H1 (cell line): ENCODE measurements around the gene SMCP. TPM values are rescaled to one million over a fixed set of nuclear protein-coding genes. Genes with fewer than 3 reads are reported as not detected.

Experiments used
- CTCF ChIA-PET: fragments of 300-600 bp; sonication (Branson Sonifier 250); formaldehyde crosslinking; loops from one replicate; lab custom pipeline; 2021; ENCODE audit not compliant: partially characterized antibody; lab: Charles Lee
- POLR2A ChIA-PET: fragments of 300-600 bp; sonication (Branson Sonifier 250); formaldehyde crosslinking; loops from one replicate; lab custom pipeline; 2021; ENCODE audit warnings: inconsistent platforms; ENCODE audit not compliant: partially characterized antibody; lab: Charles Lee
- DNase-seq, 2 experiments: peaks; one replicate each; pipeline versions ENCODE4 v3.0.0 to v3.0.0-alpha.2; 2010 to 2022; ENCODE audit warnings: low spot score in 2 of 2, low read depth in 1 of 2, mixed read lengths in 1 of 2
- FAIRE-seq: peaks from 2 replicates; lab custom pipeline; 2011; peaks lifted over from hg19 to GRCh38; lab: Jason Lieb, UNC
- H2AFZ ChIP-seq: 2 replicates; pipeline ENCODE4 v1.8.1; 2012; ENCODE audit warnings: low read length, inconsistent platforms
- H2AK5ac ChIP-seq: 2 replicates; pipeline ENCODE4 v1.6.1; 2013; ENCODE audit warnings: low read depth, low read length
- H2BK120ac ChIP-seq: replicated peaks from 2 replicates; pipeline ENCODE3; 2013; ENCODE audit warnings: low read depth, low read length, inconsistent platforms
- H2BK12ac ChIP-seq: 2 replicates; pipeline ENCODE4 v1.6.1; 2013; ENCODE audit warnings: low read depth, low read length
- H2BK15ac ChIP-seq: 2 replicates; pipeline ENCODE4 v1.6.1; 2013; ENCODE audit warnings: low read length
- H2BK20ac ChIP-seq: 2 replicates; pipeline ENCODE4 v1.6.1; 2013; ENCODE audit warnings: low read length
- H2BK5ac ChIP-seq: 2 replicates; pipeline ENCODE4 v1.6.1; 2013; ENCODE audit warnings: low read depth, low read length
- H3K14ac ChIP-seq: 2 replicates; pipeline ENCODE4 v1.6.1; 2013; ENCODE audit warnings: inconsistent platforms; ENCODE audit not compliant: insufficient read length
- H3K18ac ChIP-seq: 2 replicates; pipeline ENCODE4 v1.6.1; 2013; ENCODE audit warnings: low read length; ENCODE audit errors: extremely low read depth
- H3K23ac ChIP-seq: 2 replicates; pipeline ENCODE4 v1.6.1; 2013; ENCODE audit warnings: inconsistent platforms; ENCODE audit not compliant: insufficient read length
- H3K23me2 ChIP-seq: 2 replicates; pipeline ENCODE4 v1.6.1; 2013; ENCODE audit warnings: low read depth, low read length
- H3K27ac ChIP-seq: 2 replicates; pipeline ENCODE4 v1.6.1; 2011; ENCODE audit warnings: low read depth, low read length, inconsistent platforms
- H3K27me3 ChIP-seq, 4 experiments: replicated peaks in 1 of 4; 1 replicate in 1 of 4; 2 replicates in 3 of 4; pipeline versions ENCODE4 v1.6.1 to v1.8.1; 2011 to 2013; ENCODE audit warnings: low read length in 3 of 4, mild to moderate bottlenecking in 3 of 4, inconsistent platforms in 2 of 4, mixed read lengths in 2 of 4, moderate library complexity in 1 of 4; ENCODE audit not compliant: control insufficient read depth in 3 of 4, insufficient read depth in 3 of 4; ENCODE audit errors: extremely low read depth in 1 of 4
- H3K36me3 ChIP-seq, 4 experiments: 2 replicates each; pipeline versions ENCODE4 v1.6.1 to v1.8.1; 2011 to 2013; ENCODE audit warnings: mild to moderate bottlenecking in 4 of 4, low read length in 3 of 4, moderate library complexity in 2 of 4, control low read depth in 1 of 4, inconsistent platforms in 1 of 4; ENCODE audit not compliant: insufficient read depth in 4 of 4, control insufficient read depth in 2 of 4
- H3K4ac ChIP-seq: replicated peaks from 2 replicates; pipeline ENCODE3; 2013; ENCODE audit warnings: low read length, low read depth, mixed read lengths, inconsistent platforms; ENCODE audit not compliant: insufficient read length
- H3K4me1 ChIP-seq, 4 experiments: replicated peaks in 1 of 4; 1 replicate in 1 of 4; 2 replicates in 3 of 4; pipeline versions ENCODE4 v1.6.1 to v1.8.1; 2011 to 2013; ENCODE audit warnings: low read length in 3 of 4, inconsistent platforms in 2 of 4, mixed read lengths in 1 of 4; ENCODE audit not compliant: insufficient read depth in 4 of 4, control insufficient read depth in 3 of 4
- H3K4me2 ChIP-seq, 2 experiments: 2 replicates each; pipeline versions ENCODE4 v1.6.1 to v1.8.1; 2011 to 2013; ENCODE audit warnings: low read depth in 2 of 2, low read length in 2 of 2, control low read depth in 1 of 2, inconsistent platforms in 1 of 2, mild to moderate bottlenecking in 1 of 2; ENCODE audit not compliant: insufficient read depth in 1 of 2
- H3K4me3 ChIP-seq, 4 experiments: fragments of 200-600, 300-600 bp in 1 of 4; sonication (generic), shearing (Covaris generic), sonication (Bioruptor Twin) in 1 of 4; 2 replicates each; pipeline versions ENCODE4 v1.5.1 to v1.8.1; 2011 to 2016; ENCODE audit warnings: low read length in 4 of 4, low read depth in 3 of 4, control low read depth in 2 of 4, inconsistent platforms in 2 of 4, mild to moderate bottlenecking in 2 of 4, mixed read lengths in 1 of 4, moderate library complexity in 1 of 4; ENCODE audit not compliant: insufficient read depth in 2 of 4; ENCODE audit errors: extremely low read depth in 1 of 4
- H3K56ac ChIP-seq: replicated peaks from 2 replicates; pipeline ENCODE3; 2013; ENCODE audit warnings: low read depth, mild to moderate bottlenecking, mixed read lengths, low read length, inconsistent platforms; ENCODE audit not compliant: insufficient read length
- H3K79me1 ChIP-seq: 2 replicates; pipeline ENCODE4 v1.6.1; 2013; ENCODE audit warnings: low read depth, low read length, control low read depth
- H3K79me2 ChIP-seq, 2 experiments: 2 replicates each; pipeline versions ENCODE4 v1.6.1 to v1.8.1; 2012 to 2013; ENCODE audit warnings: low read length in 2 of 2, mild to moderate bottlenecking in 2 of 2, inconsistent platforms in 1 of 2; ENCODE audit not compliant: insufficient read depth in 2 of 2, control insufficient read depth in 1 of 2
- H3K9ac ChIP-seq, 4 experiments: replicated peaks in 1 of 4; 1 replicate in 1 of 4; 2 replicates in 3 of 4; pipeline versions ENCODE4 v1.6.1 to v1.8.1; 2011 to 2013; ENCODE audit warnings: low read depth in 3 of 4, low read length in 3 of 4, control low read depth in 2 of 4, mild to moderate bottlenecking in 2 of 4, moderate library complexity in 2 of 4, inconsistent platforms in 1 of 4; ENCODE audit errors: extremely low read depth in 1 of 4
- H3K9me3 ChIP-seq, 2 experiments: 2 replicates each; pipeline versions ENCODE4 v1.6.1 to v1.8.1; 2012 to 2013; ENCODE audit warnings: mild to moderate bottlenecking in 2 of 2, moderate library complexity in 2 of 2, control low read depth in 1 of 2, inconsistent platforms in 1 of 2, low read depth in 1 of 2, low read length in 1 of 2, mixed read lengths in 1 of 2; ENCODE audit not compliant: insufficient read depth in 2 of 2
- H4K20me1 ChIP-seq, 2 experiments: replicated peaks in 1 of 2; 2 replicates each; pipeline versions ENCODE3 to v1.8.1; 2011 to 2013; ENCODE audit warnings: inconsistent platforms in 2 of 2, low read length in 2 of 2, mild to moderate bottlenecking in 1 of 2; ENCODE audit not compliant: insufficient read depth in 2 of 2, control insufficient read depth in 1 of 2
- H4K5ac ChIP-seq: 2 replicates; pipeline ENCODE4 v1.6.1; 2013; ENCODE audit warnings: low read length, low read depth, mixed read lengths, inconsistent platforms; ENCODE audit not compliant: insufficient read length
- H4K8ac ChIP-seq: 2 replicates; pipeline ENCODE4 v1.8.0; 2013; ENCODE audit warnings: mild to moderate bottlenecking, moderate library complexity, low read length, inconsistent platforms; ENCODE audit not compliant: insufficient read depth; ENCODE audit errors: extremely low read depth
- H4K91ac ChIP-seq: replicated peaks from 2 replicates; pipeline ENCODE3; 2013; ENCODE audit warnings: low read length, mixed read lengths, inconsistent platforms; ENCODE audit not compliant: insufficient read length
- ATF2 ChIP-seq: IDR thresholded peaks from 2 replicates; pipeline ENCODE4 v1.6.1; 2012; ENCODE audit warnings: low read length, inconsistent platforms
- HDAC6 ChIP-seq: IDR thresholded peaks from one replicate; pipeline ENCODE4 v1.7.1; 2012; ENCODE audit warnings: low read depth, mild to moderate bottlenecking, inconsistent platforms, low read length, moderate library complexity
- RAD21 ChIP-seq, 2 experiments: IDR thresholded peaks in 1 of 2; conservative IDR thresholded peaks in 1 of 2; 2 replicates each; pipeline ENCODE4 v1.6.1; 2011; ENCODE audit warnings: low read depth in 2 of 2, low read length in 2 of 2, improper control_type of control experiment in 1 of 2, inconsistent platforms in 1 of 2, mild to moderate bottlenecking in 1 of 2, moderate library complexity in 1 of 2
- SAP30 ChIP-seq: fragments of 300-600 bp; sonication (generic); IDR thresholded peaks from 2 replicates; pipeline ENCODE4 v1.7.1; 2012; ENCODE audit warnings: low read length, moderate library complexity, mild to moderate bottlenecking, inconsistent platforms; ENCODE audit not compliant: insufficient read depth, insufficient replicate concordance
- SIN3A ChIP-seq, 2 experiments: IDR thresholded peaks in 1 of 2; conservative IDR thresholded peaks in 1 of 2; 2 replicates each; pipeline ENCODE4 v1.6.1; 2011 to 2012; ENCODE audit warnings: low read length in 2 of 2, improper control_type of control experiment in 1 of 2, low read depth in 1 of 2, mild to moderate bottlenecking in 1 of 2
- SIRT6 ChIP-seq: IDR thresholded peaks from one replicate; pipeline ENCODE4 v1.7.1; 2012; ENCODE audit warnings: low read length, inconsistent platforms
- SP2 ChIP-seq: IDR thresholded peaks from 2 replicates; pipeline ENCODE4 v1.6.1; 2012; ENCODE audit warnings: mild to moderate bottlenecking, low read length, inconsistent platforms
- SUZ12 ChIP-seq: fragments of 200-600 bp; sonication (generic); IDR thresholded peaks from 2 replicates; pipeline ENCODE4 v1.6.1; 2012; ENCODE audit warnings: mild to moderate bottlenecking, inconsistent platforms, low read length, moderate library complexity, mixed read lengths
- TAF7 ChIP-seq: optimal IDR thresholded peaks from 2 replicates; pipeline ENCODE3; 2011; ENCODE audit warnings: low read depth, mild to moderate bottlenecking, inconsistent platforms, low read length, moderate library complexity, borderline replicate concordance
- YY1 ChIP-seq: IDR thresholded peaks from 2 replicates; pipeline ENCODE4 v1.6.1; 2011; ENCODE audit warnings: low read depth, mild to moderate bottlenecking, low read length
- WGBS, 2 experiments: shearing (Covaris generic) in 1 of 2; methylation state at CpG; one replicate each; pipeline versions ENCODE4 v1.1.6 to v1.1.7; 2013 to 2015; ENCODE audit warnings: low lambda C conversion rate in 2 of 2, mixed read lengths in 2 of 2, inconsistent platforms in 1 of 2, low coverage in 1 of 2, missing lambda C conversion rate in 1 of 2; ENCODE audit not compliant: insufficient replicate concordance in 2 of 2, insufficient coverage in 1 of 2, insufficient read length in 1 of 2; ENCODE audit errors: extremely low coverage in 1 of 2, missing lambda C conversion rate in 1 of 2; 5-methylcytosine and 5-hydroxymethylcytosine counted together
- polyA plus RNA-seq, 7 experiments: library from polyadenylated mRNA; depleted of rRNA in 3 of 7; stranded (reverse) in 5 of 7; unstranded in 2 of 7; fragments of >200 nt in 5 of 7; fragments of 200-250 nt in 2 of 7; gene quantifications; 1 replicate in 5 of 7; 2 replicates in 1 of 7; 4 replicates in 1 of 7; pipeline versions ENCODE4 v1.2.1 to v1.2.3, GENCODE V29; 2011 to 2013; ENCODE audit warnings: missing spikeins in 2 of 7, mixed read lengths in 2 of 7
- total RNA-seq: library from RNA; stranded (reverse); fragmentation: NEBNext Ultra II Directional; extraction: Animal tissue kit (Norgen Biotek cat#: 25700); gene quantifications from 2 replicates; pipeline ENCODE4 v1.2.1, GENCODE V29; 2021

Gene SMCP
- total and polyA plus RNA-seq, 2 of the 8 experiments (the other 6 are each of a cell fraction or from before 2014, with no cell fraction given): not detected

- Histone ChIP-seq H3K9ac (no peak overlapping the region), H3K4me2 (no peak overlapping the region), H4K8ac (no peak overlapping the region), H3K4me1 (no peaks in the 10 kb centered on the region), H3K4ac (no peak overlapping the region), H3K27me3 (no peaks in the 10 kb centered on the region), H3K18ac (no peak overlapping the region), H3K27ac (no peak overlapping the region), H2AK5ac (no peak overlapping the region), H2AFZ (no peak overlapping the region), H3K23ac (no peak overlapping the region), H2BK5ac (no peak overlapping the region), H3K36me3 (no peaks in the 10 kb centered on the region), H3K4me3 (no peak overlapping the region), H2BK20ac (no peak overlapping the region), H2BK15ac (no peak overlapping the region), H3K79me2 (no peaks in the 10 kb centered on the region), H3K9me3 (peaks cover 2 to 6% of the 10 kb centered on the region in 2 experiments; a peak in 2 of 4 replicates), H3K56ac (no peak overlapping the region), H2BK120ac (no peak overlapping the region), H4K91ac (no peak overlapping the region), H3K14ac (no peak overlapping the region), H3K23me2 (no peaks in the 10 kb centered on the region), H4K20me1 (no peaks in the 10 kb centered on the region), H3K79me1 (no peaks in the 10 kb centered on the region), H2BK12ac (no peak overlapping the region), H4K5ac (no peak overlapping the region)
- FAIRE-seq (no peak), DNase-seq (no peak)
- ChIA-PET CTCF (interaction anchor here (0.7 to 1.5 kb wide), 3 partner anchors 17 to 334 kb away, joined by 3 to 6 read pairs (median 3); no protein-coding TSS in a partner anchor), POLR2A (no interaction called here)
- WGBS, 2 experiments: 96% methylated on average over 1 of the region's 1 CpG; no CpG with 5 or more reads in 1 of the 2 experiments
- TF ChIP-seq SIRT6 (no peak), TAF7 (no peak), SAP30 (no peak), SUZ12 (no peak), SIN3A (conservative IDR thresholded peaks at IDR 0.05 in 1 of 2, IDR thresholded peaks at IDR 0.05 in 1 of 2; ENCODE audit: low read depth in 1 of 2, low read length in 2 of 2) (no peak), ATF2 (no peak), HDAC6 (no peak), RAD21 (IDR thresholded peaks at IDR 0.05 in 1 of 2, conservative IDR thresholded peaks at IDR 0.05 in 1 of 2; ENCODE audit: low read depth in 2 of 2, low read length in 2 of 2) (no peak), SP2 (no peak), YY1 (no peak)
Observed at GRCh38 chr1:152888126-152888525, 10.0 kb downstream of the SMCP start.
